Natural killer cell (primary cell): ENCODE measurements around the gene NOSIP. TPM values are rescaled to one million over a fixed set of nuclear protein-coding genes. Genes with fewer than 3 reads are reported as not detected.

Experiments used
- ATAC-seq, 3 donors: fragments of 150-1000 bp in 2 of 3; fragments of 200-7000 bp in 1 of 3; cut with Tn5 transposase; 1 replicate in 1 of 3; 2 replicates in 2 of 3; pipeline ENCODE4 v1.10.0; 2021; ENCODE audit warnings: mild to moderate bottlenecking in 2 of 3, moderate library complexity in 2 of 3
- DNase-seq, 2 donors: peaks; one replicate each; pipeline versions ENCODE4 v3.0.0 to v3.0.0-alpha.2; 2013 to 2021; ENCODE audit warnings: mixed read lengths in 1 of 2
- H3K27ac ChIP-seq: one replicate; pipeline ENCODE4 v1.5.1; 2013; ENCODE audit warnings: mild to moderate bottlenecking, low read length
- H3K27me3 ChIP-seq: one replicate; pipeline ENCODE4 v1.6.1; 2013; ENCODE audit warnings: low read length; ENCODE audit not compliant: control insufficient read depth, insufficient read depth
- H3K36me3 ChIP-seq: one replicate; pipeline ENCODE4 v1.6.1; 2013; ENCODE audit warnings: low read length; ENCODE audit not compliant: control insufficient read depth, insufficient read depth
- H3K4me1 ChIP-seq: one replicate; pipeline ENCODE4 v1.6.1; 2013; ENCODE audit warnings: low read length; ENCODE audit not compliant: control insufficient read depth, insufficient read depth
- H3K4me3 ChIP-seq: one replicate; pipeline ENCODE4 v1.5.1; 2013; ENCODE audit warnings: low read length
- H3K9me3 ChIP-seq: one replicate; pipeline ENCODE4 v1.6.1; 2013; ENCODE audit warnings: low read length; ENCODE audit not compliant: control insufficient read depth, insufficient read depth
- H3K27ac Mint-ChIP-seq, 2 donors: one replicate each; pipeline ENCODE4 v1.8.0; 2022; ENCODE audit warnings: mild to moderate bottlenecking in 2 of 2, mixed read lengths in 2 of 2, moderate library complexity in 1 of 2
- H3K27me3 Mint-ChIP-seq, 2 donors: one replicate each; pipeline ENCODE4 v1.8.0; 2022; ENCODE audit warnings: low read depth in 2 of 2, mixed read lengths in 2 of 2
- H3K36me3 Mint-ChIP-seq: one replicate; pipeline ENCODE4 v1.8.0; 2022; ENCODE audit warnings: mixed read lengths
- H3K4me1 Mint-ChIP-seq, 2 donors: one replicate each; pipeline ENCODE4 v1.8.0; 2022; ENCODE audit warnings: mixed read lengths in 2 of 2
- H3K4me3 Mint-ChIP-seq: one replicate; pipeline ENCODE4 v1.8.0; 2022; ENCODE audit warnings: mild to moderate bottlenecking, moderate library complexity, mixed read lengths
- H3K9me3 Mint-ChIP-seq, 2 donors: one replicate each; pipeline ENCODE4 v1.8.0; 2022; ENCODE audit warnings: mixed read lengths in 2 of 2
- CTCF ChIP-seq: fragments of 200-600 bp; IDR thresholded peaks from one replicate; pipeline ENCODE4 v1.8.0; 2022; ENCODE audit warnings: antibody characterized with exemption
- WGBS: methylation state at CpG from one replicate; pipeline ENCODE4 v1.1.7; 2013; ENCODE audit warnings: missing lambda C conversion rate; ENCODE audit not compliant: insufficient coverage; 5-methylcytosine and 5-hydroxymethylcytosine counted together
- intact Hi-C: fragments of 100-400 bp; cut with micrococcal nuclease; formaldehyde crosslinking; loops from one replicate; pipeline ENCODE4 v1.14.2; 2022
- total RNA-seq, 4 donors: library from RNA; stranded (reverse); fragments of 120-200 nt in 1 of 4; gene quantifications; one replicate each; pipeline versions ENCODE4 v1.2.3 to v1.2.4, GENCODE V29; 2013 to 2022

The NOSIP gene
- total RNA-seq, 3 donors from 2014 or later (not counting 1 experiment from before 2014, with no cell fraction given): 46.7 to 63.6 (median 59.8) TPM

GRCh38 chr19:49546825-49547565 lies 33.4 kb downstream of the NOSIP start:
- Mint-ChIP-seq H3K4me3 (peak overlapping the region; percentile 14), H3K9me3 (no peaks in the 10 kb centered on the region), H3K36me3 (no peaks in the 10 kb centered on the region), H3K27me3 (peaks cover 0 to 2% of the 10 kb centered on the region in 2 donors), H3K4me1 (peaks cover 5 to 20% of the 10 kb centered on the region in 2 donors), H3K27ac (peak overlapping the region in 1 of 2 donors; percentile 19)
- no peaks in the 10 kb centered on the region for H3K9me3 ChIP-seq
- peaks cover 8% of the 10 kb centered on the region for H3K4me1 ChIP-seq
- H3K36me3 ChIP-seq: no peaks in the 10 kb centered on the region
- intact Hi-C loops: loop anchor here (1.0 kb wide), 2 partner anchors 41 to 73 kb away; partner anchors contain the start of gene FLT3LG
- 10% methylated on average over 8 of the region's 9 CpGs for WGBS
- H3K4me3 ChIP-seq: no peak overlapping the region
- no peaks in the 10 kb centered on the region for H3K27me3 ChIP-seq
- peak; percentile 80 for TF ChIP-seq CTCF
- ATAC-seq (peak; percentile 82 to 95 (median 90)), DNase-seq (peak; percentile 42 to 92)
- H3K27ac ChIP-seq: no peak overlapping the region

GRCh38 chr19:49544154-49544553 lies 36.2 kb downstream of the NOSIP start:
- Histone ChIP-seq H3K9me3 (no peaks in the 10 kb centered on the region), H3K27ac (no peak overlapping the region), H3K4me1 (peaks cover 8% of the 10 kb centered on the region), H3K36me3 (no peaks in the 10 kb centered on the region), H3K4me3 (no peak overlapping the region), H3K27me3 (no peaks in the 10 kb centered on the region)
- Mint-ChIP-seq H3K36me3 (no peaks in the 10 kb centered on the region), H3K4me1 (peaks cover 5 to 15% of the 10 kb centered on the region in 2 donors), H3K27ac (peak overlapping the region in 1 of 2 donors; percentile 44), H3K4me3 (no peak overlapping the region), H3K27me3 (peaks cover 0 to 2% of the 10 kb centered on the region in 2 donors), H3K9me3 (no peaks in the 10 kb centered on the region)
- intact Hi-C loops: no loop called here
- DNase-seq (no peak), ATAC-seq (no peak)
- 70% methylated on average over 5 of the region's 5 CpGs for WGBS
- TF ChIP-seq CTCF: no peak

- Mint-ChIP-seq H3K9me3 (no peaks in the 10 kb centered on the region), H3K27me3 (peaks cover 0 to 2% of the 10 kb centered on the region in 2 donors), H3K27ac (no peak overlapping the region), H3K36me3 (no peaks in the 10 kb centered on the region), H3K4me1 (peaks cover 5 to 15% of the 10 kb centered on the region in 2 donors), H3K4me3 (no peak overlapping the region)
- ATAC-seq (no peak), DNase-seq (no peak)
- TF ChIP-seq CTCF: no peak
- H3K27me3 ChIP-seq: no peaks in the 10 kb centered on the region
- intact Hi-C loops: no loop called here
- no peak overlapping the region for H3K27ac ChIP-seq
- H3K4me3 ChIP-seq: no peak overlapping the region
- H3K36me3 ChIP-seq: no peaks in the 10 kb centered on the region
- H3K9me3 ChIP-seq: no peaks in the 10 kb centered on the region
- peaks cover 8% of the 10 kb centered on the region for H3K4me1 ChIP-seq
- WGBS: 87% methylated on average over 14 of the region's 14 CpGs
Measured at GRCh38 chr19:49543032-49543431, 37.3 kb downstream of the NOSIP start.
